GM18499 (cell line): Measurements from ENCODE around the gene PTPRM.

Source experiments
- ATAC-seq: cut with Tn5 transposase; IDR thresholded peaks from one replicate; pipeline ENCODE4 v1.9.1; 2021; ENCODE audit warnings: moderate number of reproducible peaks; ENCODE audit not compliant: insufficient read depth, unreplicated experiment

Gene PTPRM

DNA sequence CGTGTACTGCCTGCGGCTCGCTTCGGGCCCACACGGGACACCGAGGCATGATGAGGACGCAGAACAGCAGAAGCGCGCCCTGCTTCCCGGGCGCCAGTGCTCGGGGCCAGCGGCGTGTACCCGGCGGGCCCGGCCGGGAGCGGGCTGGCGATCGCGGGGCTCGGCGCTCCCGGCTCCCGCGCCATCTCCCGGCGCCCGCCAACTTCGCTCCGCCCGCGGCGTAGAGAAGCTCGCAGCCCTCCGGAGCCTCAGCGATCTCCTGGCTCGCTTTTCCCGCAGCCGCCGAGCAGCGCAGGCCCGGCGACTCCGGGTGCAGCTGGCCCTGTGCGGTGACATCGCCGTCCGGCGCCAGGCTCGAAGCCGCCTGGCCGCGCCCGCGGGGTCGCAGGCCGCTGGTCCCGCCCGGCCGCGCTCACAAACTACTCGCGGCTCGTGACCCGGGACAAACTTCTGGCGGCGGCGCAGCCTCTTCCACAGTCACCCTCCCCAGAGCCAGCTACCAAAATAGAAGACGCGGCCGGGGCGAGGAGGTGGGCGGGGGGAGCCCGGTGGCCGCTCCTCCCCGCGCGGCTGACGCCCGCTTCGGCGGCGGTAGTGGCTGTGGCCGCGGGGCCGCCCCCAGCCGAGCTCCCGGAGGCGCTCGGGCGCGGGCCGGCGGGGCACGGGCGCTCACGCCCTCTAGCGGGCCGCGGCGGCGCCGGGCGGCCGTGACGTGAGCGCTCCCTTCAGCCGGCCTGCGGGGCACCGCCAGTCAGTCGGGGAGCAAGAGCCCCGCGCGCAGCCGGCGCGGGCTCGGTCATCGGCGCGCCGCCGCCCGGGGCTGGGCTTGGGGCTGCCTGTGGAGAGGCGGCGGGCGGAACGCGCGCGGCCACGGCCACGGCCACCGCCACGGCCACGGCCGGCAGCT, at the start of gene PTPRM:
TSS of gene PTPRM (plus strand) at position 750 of the 907 bp plus-strand sequence. CDS start 503 bp downstream, outside the sequence.
- no peak for ATAC-seq

DNA sequence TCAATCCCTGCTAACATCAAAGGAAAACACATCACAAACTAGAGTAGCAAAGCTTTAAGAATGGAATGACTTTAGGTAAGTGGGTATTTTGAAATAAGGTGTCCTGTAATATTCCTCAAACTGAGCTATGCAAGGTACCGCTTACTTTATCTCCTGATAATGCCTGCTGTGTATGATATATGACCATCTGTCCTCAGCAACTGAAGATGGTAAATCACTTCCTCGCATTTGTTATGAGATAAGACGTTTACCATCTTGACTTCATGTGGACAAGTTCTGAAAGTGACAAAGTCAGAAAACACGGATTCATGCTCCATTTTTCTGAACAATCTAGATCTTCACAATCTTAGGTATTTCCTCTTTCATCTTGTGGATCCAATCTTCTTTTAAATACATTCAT, 49.3 kb upstream of the PTPRM start:
- no peak for ATAC-seq

DNA sequence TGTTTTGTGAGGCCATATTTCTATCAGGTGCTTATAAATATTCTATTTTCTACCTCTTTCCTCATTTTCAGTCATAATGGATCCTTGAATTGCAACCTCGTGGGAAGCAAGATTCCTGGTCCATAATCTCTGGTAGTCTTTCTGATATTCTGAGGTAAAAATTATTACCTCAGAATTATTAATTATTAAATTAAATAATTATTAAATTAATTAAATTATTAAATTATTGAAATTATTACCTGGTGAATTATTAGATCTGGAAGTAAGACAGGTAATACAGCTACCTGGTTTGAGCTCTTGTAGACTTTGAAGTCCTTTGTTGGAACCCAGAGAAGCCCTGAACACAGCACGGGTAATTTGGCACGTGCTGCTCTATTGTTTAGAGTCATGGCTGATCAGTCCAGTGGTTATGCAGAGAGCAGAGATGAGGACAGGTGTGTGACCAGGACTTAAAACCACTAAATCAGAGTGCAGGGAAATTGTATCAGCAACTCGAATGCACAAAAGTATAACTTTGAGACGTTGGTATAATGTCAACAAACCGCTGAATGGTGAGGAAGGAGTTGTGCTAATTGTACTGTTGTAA, 46.8 kb upstream of the PTPRM start:
- ATAC-seq = no peak

DNA sequence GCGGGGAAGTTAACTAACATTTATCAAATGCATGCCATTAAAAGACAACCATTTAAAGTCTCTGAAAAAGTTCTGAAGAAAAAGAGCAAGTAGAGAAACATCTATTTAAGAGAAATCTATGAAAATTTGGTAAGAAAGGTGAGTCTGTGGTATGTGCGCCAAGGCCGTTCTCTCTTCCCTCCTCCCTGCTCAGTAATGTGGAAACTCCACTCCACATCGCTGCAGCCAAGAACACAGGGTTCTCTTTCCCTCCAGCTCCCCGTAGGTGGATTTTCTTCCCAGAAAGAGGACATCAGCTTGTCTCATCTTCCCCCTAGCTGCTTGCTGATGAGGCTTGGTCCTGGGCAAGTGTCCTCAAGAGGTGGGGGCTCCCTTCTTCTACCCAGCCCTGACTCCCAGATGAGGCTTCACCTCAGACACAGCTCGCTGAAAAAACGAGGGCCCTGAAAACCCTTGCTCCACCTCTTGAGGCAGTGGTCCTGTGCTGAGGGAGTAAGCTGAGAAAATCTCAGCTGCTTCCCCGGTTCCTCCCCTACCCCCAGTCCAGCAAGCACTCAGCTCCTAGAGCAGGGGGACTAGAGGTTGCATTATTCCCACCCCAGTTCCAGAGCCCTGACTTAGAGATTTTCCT, 45.8 kb upstream of the PTPRM start:
- no peak for ATAC-seq

DNA sequence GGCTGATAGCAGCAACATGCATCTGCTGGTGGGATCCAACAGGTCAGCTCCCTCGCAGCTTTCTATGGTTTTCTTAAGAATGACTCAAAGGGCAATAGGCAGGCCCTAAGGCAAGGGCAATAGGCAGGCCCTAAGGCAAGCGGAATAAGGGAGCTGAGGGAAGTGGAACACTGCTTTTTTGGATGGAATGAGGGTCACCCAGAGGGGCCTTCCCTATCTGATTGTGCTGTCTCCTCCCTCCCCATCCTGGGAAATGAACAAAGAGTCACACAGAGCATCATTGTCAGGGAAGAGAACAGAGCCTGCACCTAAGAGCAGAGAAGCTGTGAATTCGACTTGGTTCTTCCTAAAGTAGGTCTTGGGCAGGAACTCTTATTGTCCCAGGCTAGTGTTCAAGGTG, 43.3 kb upstream of the PTPRM start:
- no peak for ATAC-seq

DNA sequence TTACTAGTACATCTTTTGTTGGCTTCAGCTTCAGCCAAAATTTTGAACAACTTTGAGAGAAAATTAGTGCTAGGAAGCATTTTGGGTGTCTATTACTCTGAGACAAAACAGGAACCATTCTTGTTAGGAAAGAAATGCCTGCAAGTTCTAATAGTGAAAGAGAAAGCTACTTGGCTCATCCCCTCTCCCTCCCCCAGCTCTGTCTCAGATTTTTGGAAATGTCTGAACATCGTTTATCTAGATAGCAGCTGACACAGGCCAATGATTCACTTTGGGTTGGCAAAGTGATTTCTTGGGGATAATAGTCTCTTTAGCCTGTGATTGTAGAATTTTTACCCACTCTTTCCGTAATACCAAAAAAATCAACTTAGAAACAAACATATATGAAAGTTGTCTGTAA, 42.3 kb upstream of the PTPRM start:
- ATAC-seq = no peak

DNA sequence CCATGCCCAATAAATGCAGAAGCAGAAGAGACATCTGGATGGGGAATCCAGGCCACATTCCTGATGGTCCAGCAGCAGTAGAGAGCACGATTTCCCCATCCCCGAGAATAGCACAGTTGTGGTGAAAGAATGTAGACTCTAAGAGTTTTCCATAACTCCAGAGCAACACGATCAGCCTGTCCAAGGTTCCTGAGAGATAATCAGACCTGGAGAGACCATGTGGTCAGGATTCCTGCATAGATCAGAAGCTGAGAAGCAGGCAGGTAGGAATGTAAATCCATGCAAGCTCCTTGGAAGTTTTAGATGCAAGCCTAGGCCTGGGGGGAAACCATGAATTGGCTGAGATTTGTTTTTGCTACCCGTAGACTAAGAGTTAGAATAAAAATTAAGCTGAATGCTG, 34.2 kb upstream of the PTPRM start:
- no peak for ATAC-seq

DNA sequence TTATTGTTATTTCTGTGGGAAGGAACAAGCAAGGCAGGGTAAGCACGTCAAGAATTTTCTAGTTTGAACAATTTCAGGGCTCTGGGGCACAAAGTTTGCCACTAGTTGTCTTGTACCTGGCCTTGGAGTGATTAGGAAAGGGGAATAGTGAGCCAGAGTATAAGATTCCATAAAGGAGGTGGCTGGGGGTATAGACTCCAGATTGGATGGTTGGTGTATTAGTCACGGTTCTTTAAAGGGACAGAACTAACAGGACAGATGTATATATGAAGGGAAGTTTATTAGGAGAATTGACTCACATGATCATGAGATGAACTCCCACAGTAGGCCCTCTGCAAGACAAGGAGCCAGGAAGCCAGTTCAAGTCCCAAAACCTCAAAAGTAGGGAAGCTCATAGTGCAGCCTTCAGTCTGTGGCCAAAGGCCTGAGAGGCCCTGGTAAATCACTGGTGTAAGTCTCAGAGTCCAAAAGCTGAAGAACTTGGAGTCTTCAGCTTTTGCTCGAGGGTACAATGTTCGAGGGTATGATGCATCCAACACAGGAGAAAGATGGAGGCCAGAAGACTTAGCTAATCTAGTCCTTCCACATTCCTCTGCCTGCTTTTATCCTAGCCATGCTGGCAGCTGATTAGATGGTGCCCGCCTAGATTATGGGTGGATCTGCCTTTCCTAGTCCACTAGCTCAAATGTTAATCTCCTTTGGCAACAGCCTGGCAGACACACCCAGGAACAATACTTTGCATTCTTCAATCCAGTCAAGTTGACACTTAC, 31.5 kb upstream of the PTPRM start:
- ATAC-seq = no peak

DNA sequence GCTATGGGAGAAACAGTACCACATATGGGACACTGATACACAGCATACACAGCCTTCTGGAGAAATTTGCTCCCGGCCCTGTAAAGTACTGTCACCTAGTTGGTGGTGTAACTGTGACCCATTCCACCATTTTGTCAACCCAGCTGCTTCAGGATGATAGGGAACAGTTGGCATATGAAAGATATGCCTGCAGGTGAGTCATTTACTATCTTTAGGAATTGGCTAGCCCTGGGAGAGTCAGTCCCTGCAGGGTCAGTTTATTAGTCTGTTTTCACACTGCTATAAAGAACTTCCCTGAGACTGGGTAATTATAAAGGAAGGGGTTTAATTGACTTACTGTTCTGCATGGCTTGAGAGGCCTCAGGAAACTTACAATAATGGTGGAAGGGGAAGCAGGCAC, 30.0 kb upstream of the PTPRM start:
- ATAC-seq = no peak

DNA sequence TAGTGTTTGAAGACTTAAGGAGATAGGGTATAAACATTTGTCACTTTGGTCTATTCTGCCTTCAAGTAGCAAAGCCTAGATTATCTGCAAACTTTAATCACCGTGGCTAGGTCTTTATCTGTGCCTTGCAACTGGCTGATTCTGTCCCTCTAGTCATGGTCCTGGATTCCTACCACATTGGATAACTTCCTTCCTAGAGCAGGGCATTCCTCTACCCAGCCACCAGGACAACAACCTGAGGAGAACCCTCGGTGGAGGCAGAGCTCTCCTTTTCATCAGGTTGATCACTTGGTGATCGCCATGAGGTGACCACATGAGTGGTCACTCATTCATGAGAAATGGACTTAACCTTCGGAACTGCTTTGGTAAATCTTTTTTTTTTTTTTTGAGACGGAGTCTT, 25.3 kb upstream of the PTPRM start:
- no peak for ATAC-seq

DNA sequence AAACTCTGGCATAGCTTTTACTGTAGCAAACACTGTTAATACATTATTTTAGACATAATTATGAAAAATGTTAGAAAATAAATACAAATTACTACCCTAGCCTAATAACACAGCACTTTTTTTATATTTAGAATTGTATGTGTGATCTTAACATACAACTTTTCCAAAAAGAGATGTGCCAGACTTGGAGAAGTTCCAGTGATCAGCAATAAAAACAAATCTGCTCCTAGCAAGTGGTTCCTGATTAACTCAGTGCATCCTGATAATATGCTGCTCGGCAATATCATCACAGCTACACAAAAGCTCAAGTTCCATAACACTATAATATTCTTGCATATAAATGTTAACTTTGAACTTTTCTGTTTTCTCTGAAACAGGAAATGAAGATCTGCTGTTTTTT, 22.4 kb upstream of the PTPRM start:
- ATAC-seq = no peak

DNA sequence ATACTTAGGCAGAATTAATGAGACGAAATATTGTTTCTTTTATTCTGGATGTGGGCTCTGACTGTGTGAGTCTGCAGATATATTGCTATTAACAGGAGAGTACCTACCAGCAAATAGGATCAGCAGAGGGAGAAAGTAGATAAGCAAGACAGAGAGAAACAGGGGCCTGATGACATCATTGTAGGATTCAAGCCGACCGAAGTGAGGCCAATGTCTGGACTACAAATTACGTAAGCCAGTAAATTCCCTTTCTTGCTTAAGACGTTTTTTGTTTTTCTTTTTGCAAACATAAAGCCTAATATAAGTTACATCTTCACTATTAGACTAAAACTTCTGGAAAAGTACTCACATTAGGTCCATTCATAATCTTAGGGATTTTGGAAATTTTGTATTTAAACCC, 21.4 kb upstream of the PTPRM start:
- no peak for ATAC-seq

DNA sequence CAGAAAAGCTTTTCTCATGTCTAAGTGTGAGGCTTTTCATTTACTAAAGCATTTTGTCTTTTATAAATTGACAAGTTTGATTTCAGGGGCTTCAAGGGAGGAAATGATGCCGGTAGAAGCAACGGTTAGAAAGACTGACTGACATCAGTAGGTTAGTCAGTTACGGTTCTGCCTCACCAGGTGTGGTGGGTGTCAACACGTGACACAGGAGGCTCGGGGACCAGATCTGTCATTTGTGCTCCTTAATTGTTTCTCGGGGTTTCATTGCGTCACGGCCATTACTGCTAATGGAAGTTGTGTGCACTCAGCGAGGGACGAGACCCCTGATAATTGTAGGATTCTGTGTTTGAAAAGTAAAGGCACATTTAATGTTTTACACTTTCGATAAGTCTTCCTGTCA, 18.9 kb upstream of the PTPRM start:
- no peak for ATAC-seq

DNA sequence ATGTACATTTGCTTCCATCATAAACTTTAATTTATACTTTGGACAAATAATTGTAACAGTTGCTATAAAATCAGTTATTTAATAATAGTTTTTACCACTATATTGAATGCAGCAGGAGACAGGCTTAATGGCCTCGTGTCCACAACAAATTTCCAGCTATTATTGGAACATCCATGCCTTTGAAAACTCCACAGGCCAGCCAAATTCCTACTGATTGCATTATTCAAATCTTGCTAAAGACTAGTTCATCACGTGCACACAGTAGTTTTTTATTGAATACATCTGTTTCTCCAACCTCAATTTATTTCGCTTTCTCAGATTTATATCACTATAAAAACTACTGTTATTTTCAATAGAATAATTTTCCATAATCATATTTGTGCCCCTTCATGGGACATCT, 18.4 kb upstream of the PTPRM start:
- no peak for ATAC-seq

DNA sequence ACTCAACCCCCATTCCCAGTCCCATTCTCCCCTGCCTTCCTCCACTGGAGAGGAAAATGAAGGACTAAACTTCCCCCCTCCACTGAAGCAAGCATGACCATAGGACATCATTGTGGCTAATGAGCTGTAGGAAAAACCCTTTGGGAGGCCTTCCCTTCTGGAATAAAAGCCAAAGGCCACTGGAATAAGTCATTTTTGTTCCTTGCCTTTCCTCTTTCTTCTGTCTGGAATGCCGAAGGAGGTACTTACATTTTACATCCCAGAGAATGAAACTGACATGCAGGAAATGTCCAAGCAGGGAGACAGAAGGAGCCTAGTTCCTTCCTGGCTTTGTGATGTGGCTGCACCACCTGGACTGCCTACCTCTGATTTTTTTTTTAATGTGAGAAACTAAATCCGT, 9.1 kb upstream of the PTPRM start:
- no peak for ATAC-seq

DNA sequence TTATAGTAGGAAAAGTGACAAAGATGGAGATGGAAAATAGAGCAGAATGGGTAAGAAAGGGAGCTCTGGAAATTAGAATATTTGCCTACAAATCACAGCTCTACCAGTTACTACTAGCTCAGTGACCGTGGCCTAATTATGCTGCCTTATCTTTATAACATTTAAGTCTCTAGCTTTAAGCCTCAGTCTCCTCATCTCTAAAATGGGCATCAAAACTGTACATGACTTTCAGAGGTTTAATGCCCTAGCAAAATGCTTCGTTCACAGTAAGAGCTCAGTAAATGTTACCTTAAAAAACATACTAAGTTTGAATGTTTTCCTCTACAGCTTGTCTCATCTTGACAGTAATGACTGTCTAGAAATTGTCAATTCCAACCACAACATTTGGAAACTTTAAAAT, 8.3 kb upstream of the PTPRM start:
- no peak for ATAC-seq

DNA sequence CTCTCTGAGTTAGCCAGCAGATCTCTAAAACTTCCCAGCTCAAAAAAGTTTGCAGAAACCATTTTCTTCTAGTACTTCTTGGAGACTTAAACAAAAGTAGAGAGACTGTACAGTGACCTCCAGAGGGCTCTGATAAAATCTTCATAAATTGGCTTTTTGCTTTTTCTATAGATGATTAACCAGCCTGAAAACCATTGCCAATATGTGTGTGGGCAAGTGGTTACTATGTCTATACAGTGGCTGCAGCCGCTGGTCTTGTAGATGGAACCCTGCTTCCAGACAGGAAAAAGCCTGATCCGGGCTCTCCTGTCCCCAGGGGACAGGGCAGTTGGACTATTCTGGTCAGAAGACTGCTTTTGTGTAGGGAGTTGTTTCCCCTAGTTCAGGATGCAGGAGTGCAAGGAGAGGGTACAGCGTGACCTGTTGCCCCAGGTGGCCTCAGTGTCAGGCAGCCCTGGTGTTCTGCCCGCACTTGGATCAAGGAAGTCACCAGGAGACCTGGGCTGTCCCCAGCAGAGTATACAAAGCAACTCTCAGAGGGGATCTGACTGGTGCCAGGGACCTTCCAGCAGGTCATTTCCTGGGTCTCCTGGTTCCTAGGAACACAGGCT, 7.3 kb upstream of the PTPRM start:
- no peak for ATAC-seq

DNA sequence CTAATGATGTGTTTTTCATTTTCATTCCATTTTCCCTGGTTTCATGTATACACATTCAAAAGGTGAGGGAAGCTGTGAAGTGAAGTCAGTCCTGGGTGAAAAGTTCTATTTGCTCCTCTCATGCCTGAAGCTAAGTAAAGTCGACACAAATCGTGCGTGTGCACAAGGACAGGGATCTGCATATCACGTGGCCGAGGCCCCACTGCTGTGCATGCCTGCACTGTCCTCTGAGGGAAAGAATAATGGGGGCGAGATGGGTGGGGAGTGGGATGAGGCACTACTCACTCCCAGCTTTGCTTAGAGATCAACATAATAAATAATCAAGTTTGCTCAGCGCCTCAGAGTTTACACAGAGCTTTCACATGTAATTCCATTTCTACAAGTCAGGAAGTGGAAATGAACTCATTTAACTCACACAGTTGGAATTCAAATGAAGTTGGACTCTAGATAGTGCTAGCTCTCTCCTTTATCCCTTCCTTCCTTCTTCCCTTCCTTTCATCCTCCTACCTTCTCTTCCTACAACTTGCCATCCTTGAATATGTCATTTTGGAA, 5.1 kb upstream of the PTPRM start:
- no peak for ATAC-seq

DNA sequence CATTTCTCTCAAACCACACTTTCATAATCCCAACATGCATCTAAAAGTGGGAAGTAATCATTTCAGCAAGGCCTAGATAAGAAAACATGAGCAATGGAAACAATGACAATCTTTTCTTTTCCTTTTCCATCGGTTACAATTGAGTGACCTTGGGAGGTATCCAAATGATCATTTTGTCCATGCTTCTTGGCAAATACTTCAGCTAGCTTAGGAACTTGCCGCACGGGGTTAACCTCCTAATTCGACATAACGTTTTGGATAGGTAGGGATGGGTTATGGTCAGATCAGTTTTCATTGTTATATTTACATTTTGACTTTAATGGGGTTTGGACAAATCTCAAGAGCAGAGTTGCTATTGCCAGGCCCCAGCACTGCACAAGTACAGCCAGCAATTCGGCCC, 4.6 kb upstream of the PTPRM start:
- ATAC-seq = no peak

DNA sequence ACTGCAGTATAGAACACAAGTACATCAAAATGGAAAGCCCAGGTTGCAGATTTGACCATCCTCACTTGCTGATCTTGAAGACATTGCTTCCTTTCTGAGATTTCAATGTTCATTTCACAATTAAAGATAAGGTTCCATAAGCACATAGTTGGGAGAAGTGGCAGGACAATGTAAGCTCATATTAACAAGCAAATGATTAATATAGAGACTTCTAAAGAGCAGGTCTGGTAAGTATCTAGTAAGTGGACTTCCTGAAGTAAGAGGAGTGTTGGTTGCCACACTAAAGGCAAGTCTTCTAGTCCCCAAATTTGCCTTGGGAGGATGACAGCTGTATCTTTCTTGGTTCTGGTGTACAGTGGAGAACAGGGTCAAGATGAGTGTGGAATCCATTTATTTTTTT, 1.4 kb upstream of the PTPRM start:
- ATAC-seq = no peak
